H1 (cell line): ENCODE measurements around the gene ELOVL3.

Source experiments
- CREB1 ChIP-seq: IDR thresholded peaks from 2 replicates; pipeline ENCODE4 v1.6.1; 2012; ENCODE audit warnings: inconsistent platforms
- EZH2 ChIP-seq: fragments of 200-600 bp; sonication (generic); IDR thresholded peaks from 2 replicates; pipeline ENCODE4 v1.7.1; 2012; ENCODE audit warnings: low read depth, mild to moderate bottlenecking, moderate library complexity, low read length, inconsistent platforms; ENCODE audit not compliant: severe bottlenecking
- POLR2A ChIP-seq, 2 experiments: IDR thresholded peaks; 1 replicate in 1 of 2; 2 replicates in 1 of 2; pipeline ENCODE4 v1.6.1; 2011; ENCODE audit warnings: low read depth in 2 of 2, low read length in 2 of 2, mild to moderate bottlenecking in 2 of 2; ENCODE audit errors: control extremely low read depth in 1 of 2
- POLR2AphosphoS5 ChIP-seq: IDR thresholded peaks from 2 replicates; pipeline ENCODE4 v1.6.1; 2011; ENCODE audit warnings: low read depth, low read length
- RFX5 ChIP-seq: IDR thresholded peaks from 2 replicates; pipeline ENCODE4 v1.6.1; 2011; ENCODE audit warnings: low read depth, low read length, improper control_type of control experiment, borderline replicate concordance
- RNF2 ChIP-seq: fragments of 200-900, 300-1000 bp; sonication (generic); IDR thresholded peaks from 2 replicates; pipeline ENCODE4 v1.7.1; 2016; ENCODE audit warnings: borderline replicate concordance, low read depth, mild to moderate bottlenecking, antibody characterized with exemption, low read length; ENCODE audit not compliant: poor library complexity, severe bottlenecking; ENCODE audit errors: missing control alignments
- SIRT6 ChIP-seq: IDR thresholded peaks from one replicate; pipeline ENCODE4 v1.7.1; 2012; ENCODE audit warnings: low read length, inconsistent platforms
- SRF ChIP-seq: IDR thresholded peaks from 2 replicates; pipeline ENCODE4 v1.6.1; 2011; ENCODE audit warnings: mild to moderate bottlenecking, low read depth, low read length, moderate library complexity
- TBP ChIP-seq: IDR thresholded peaks from 2 replicates; pipeline ENCODE4 v1.6.1; 2011; ENCODE audit warnings: low read depth, low read length, improper control_type of control experiment
- YY1 ChIP-seq: IDR thresholded peaks from 2 replicates; pipeline ENCODE4 v1.6.1; 2011; ENCODE audit warnings: low read depth, mild to moderate bottlenecking, low read length
- TF ChIP-seq, protein P1 (sequence below), 3 experiments: IDR thresholded peaks; 1 replicate in 2 of 3; 2 replicates in 1 of 3; pipeline versions ENCODE4 v1.5.1 to v1.6.1; 2011; ENCODE audit warnings: low read length in 3 of 3, mild to moderate bottlenecking in 3 of 3, inconsistent platforms in 2 of 3, low read depth in 1 of 3, moderate library complexity in 1 of 3; ENCODE audit not compliant: insufficient read depth in 1 of 3; ENCODE audit errors: control extremely low read depth in 1 of 3
- TF ChIP-seq, protein P2 (sequence below): IDR thresholded peaks from 2 replicates; pipeline ENCODE4 v1.6.1; 2011; ENCODE audit warnings: low read depth, mild to moderate bottlenecking, low read length; ENCODE audit not compliant: insufficient read depth
- TF ChIP-seq, protein P3 (sequence below): IDR thresholded peaks from 2 replicates; pipeline ENCODE4 v1.6.1; 2012; ENCODE audit warnings: low read length, inconsistent platforms

DNA sequence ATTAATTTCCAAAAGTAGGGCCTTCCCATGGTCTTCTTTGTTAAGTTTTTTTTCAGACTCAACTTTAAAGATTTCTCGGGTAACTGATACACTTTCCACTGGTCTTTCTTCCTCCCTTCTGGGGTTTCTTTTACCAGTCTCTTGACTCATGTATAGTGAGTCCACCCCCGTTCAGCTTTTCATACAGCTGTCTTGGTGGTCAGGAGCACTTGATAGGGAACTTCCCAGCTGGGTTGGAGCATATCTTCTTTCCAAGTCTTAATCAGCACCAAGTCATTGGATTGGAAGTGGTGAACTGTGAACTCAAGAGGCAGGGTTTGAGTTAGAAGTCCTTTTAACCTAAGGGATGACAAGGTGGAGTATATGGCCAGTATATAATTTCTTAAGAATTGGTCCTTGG is 29.2 kb upstream of the ELOVL3 start:
- TF ChIP-seq, protein P1, sequence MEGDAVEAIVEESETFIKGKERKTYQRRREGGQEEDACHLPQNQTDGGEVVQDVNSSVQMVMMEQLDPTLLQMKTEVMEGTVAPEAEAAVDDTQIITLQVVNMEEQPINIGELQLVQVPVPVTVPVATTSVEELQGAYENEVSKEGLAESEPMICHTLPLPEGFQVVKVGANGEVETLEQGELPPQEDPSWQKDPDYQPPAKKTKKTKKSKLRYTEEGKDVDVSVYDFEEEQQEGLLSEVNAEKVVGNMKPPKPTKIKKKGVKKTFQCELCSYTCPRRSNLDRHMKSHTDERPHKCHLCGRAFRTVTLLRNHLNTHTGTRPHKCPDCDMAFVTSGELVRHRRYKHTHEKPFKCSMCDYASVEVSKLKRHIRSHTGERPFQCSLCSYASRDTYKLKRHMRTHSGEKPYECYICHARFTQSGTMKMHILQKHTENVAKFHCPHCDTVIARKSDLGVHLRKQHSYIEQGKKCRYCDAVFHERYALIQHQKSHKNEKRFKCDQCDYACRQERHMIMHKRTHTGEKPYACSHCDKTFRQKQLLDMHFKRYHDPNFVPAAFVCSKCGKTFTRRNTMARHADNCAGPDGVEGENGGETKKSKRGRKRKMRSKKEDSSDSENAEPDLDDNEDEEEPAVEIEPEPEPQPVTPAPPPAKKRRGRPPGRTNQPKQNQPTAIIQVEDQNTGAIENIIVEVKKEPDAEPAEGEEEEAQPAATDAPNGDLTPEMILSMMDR (IDR thresholded peaks at IDR 0.05; ENCODE audit: control extremely low read depth in 1 of 3, insufficient read depth in 1 of 3, low read depth in 1 of 3, low read length in 3 of 3), result no peak
- no peak for TF ChIP-seq POLR2AphosphoS5
- TF ChIP-seq CREB1, result no peak
- TF ChIP-seq RFX5, result no peak
- TF ChIP-seq, protein P2, sequence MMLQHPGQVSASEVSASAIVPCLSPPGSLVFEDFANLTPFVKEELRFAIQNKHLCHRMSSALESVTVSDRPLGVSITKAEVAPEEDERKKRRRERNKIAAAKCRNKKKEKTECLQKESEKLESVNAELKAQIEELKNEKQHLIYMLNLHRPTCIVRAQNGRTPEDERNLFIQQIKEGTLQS, result no peak
- no peak for TF ChIP-seq RNF2
- TF ChIP-seq TBP, result no peak
- no peak for TF ChIP-seq POLR2A (IDR thresholded peaks at IDR 0.05; ENCODE audit: control extremely low read depth in 1 of 2, low read depth in 2 of 2, low read length in 2 of 2)
- no peak for TF ChIP-seq SRF
- TF ChIP-seq EZH2, result no peak
- TF ChIP-seq, protein P3, sequence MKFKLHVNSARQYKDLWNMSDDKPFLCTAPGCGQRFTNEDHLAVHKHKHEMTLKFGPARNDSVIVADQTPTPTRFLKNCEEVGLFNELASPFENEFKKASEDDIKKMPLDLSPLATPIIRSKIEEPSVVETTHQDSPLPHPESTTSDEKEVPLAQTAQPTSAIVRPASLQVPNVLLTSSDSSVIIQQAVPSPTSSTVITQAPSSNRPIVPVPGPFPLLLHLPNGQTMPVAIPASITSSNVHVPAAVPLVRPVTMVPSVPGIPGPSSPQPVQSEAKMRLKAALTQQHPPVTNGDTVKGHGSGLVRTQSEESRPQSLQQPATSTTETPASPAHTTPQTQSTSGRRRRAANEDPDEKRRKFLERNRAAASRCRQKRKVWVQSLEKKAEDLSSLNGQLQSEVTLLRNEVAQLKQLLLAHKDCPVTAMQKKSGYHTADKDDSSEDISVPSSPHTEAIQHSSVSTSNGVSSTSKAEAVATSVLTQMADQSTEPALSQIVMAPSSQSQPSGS, result no peak
- no peak for TF ChIP-seq YY1
- no peak for TF ChIP-seq SIRT6
